CD4-positive, CD25-positive, alpha-beta regulatory T cell (primary cell): ENCODE measurements around the gene GAB2. TPM values are rescaled to one million over a fixed set of nuclear protein-coding genes. Genes with fewer than 3 reads are reported as not detected.

Source experiments
- ATAC-seq, 2 donors: fragments of 150-1000 bp; cut with Tn5 transposase; one replicate each; pipeline ENCODE4 v1.10.0; 2021; ENCODE audit warnings: low read depth in 2 of 2, moderate number of reproducible peaks in 2 of 2, moderate library complexity in 1 of 2
- DNase-seq, 3 donors: peaks; one replicate each; pipeline versions ENCODE4 v3.0.0 to v3.0.0-alpha.2; 2012 to 2022; ENCODE audit warnings: mixed read lengths in 1 of 3
- H3K27ac ChIP-seq: one replicate; pipeline ENCODE4 v1.7.0; 2013; ENCODE audit warnings: mild to moderate bottlenecking, low read length; ENCODE audit not compliant: insufficient read depth, poor library complexity, severe bottlenecking
- H3K27me3 ChIP-seq: one replicate; pipeline ENCODE4 v1.7.0; 2013; ENCODE audit warnings: low read length; ENCODE audit not compliant: control insufficient read depth, insufficient read depth
- H3K36me3 ChIP-seq: one replicate; pipeline ENCODE4 v1.7.0; 2013; ENCODE audit warnings: mild to moderate bottlenecking, low read length, moderate library complexity; ENCODE audit not compliant: control insufficient read depth, insufficient read depth
- H3K4me1 ChIP-seq: 2 replicates; pipeline ENCODE4 v1.7.0; 2013; ENCODE audit warnings: mild to moderate bottlenecking, low read length; ENCODE audit not compliant: insufficient read depth, control insufficient read depth, poor library complexity, severe bottlenecking
- H3K4me3 ChIP-seq: one replicate; pipeline ENCODE4 v1.7.0; 2013; ENCODE audit warnings: low read depth, mild to moderate bottlenecking, low read length, moderate library complexity
- H3K9me3 ChIP-seq, 2 experiments: 1 replicate in 1 of 2; 2 replicates in 1 of 2; pipeline ENCODE4 v1.7.0; 2013; ENCODE audit warnings: low read length in 2 of 2, mild to moderate bottlenecking in 1 of 2, moderate library complexity in 1 of 2; ENCODE audit not compliant: control insufficient read depth in 2 of 2
- H3K27ac Mint-ChIP-seq, 3 donors: one replicate each; pipeline ENCODE4 v1.8.0; 2020 to 2022; ENCODE audit warnings: mild to moderate bottlenecking in 3 of 3, mixed read lengths in 3 of 3, moderate library complexity in 2 of 3
- H3K27me3 Mint-ChIP-seq: one replicate; pipeline ENCODE4 v1.8.0; 2022; ENCODE audit warnings: mild to moderate bottlenecking, mixed read lengths
- H3K36me3 Mint-ChIP-seq: one replicate; pipeline ENCODE4 v1.8.0; 2020; ENCODE audit warnings: mixed read lengths
- H3K4me1 Mint-ChIP-seq, 4 donors: one replicate each; pipeline ENCODE4 v1.8.0; 2020 to 2022; ENCODE audit warnings: mixed read lengths in 4 of 4, mild to moderate bottlenecking in 1 of 4
- H3K4me3 Mint-ChIP-seq, 4 donors: one replicate each; pipeline ENCODE4 v1.8.0; 2020 to 2022; ENCODE audit warnings: mild to moderate bottlenecking in 4 of 4, mixed read lengths in 4 of 4, moderate library complexity in 3 of 4
- H3K9me3 Mint-ChIP-seq, 7 donors: one replicate each; pipeline ENCODE4 v1.8.0; 2020 to 2022; ENCODE audit warnings: mixed read lengths in 7 of 7, mild to moderate bottlenecking in 3 of 7, moderate library complexity in 2 of 7
- polyA plus RNA-seq, 4 donors: library from polyadenylated mRNA; unstranded; fragments of 300-500 nt; fragmentation: Illumina TruSeq; gene quantifications; one replicate each; pipeline ENCODE4 v1.2.3, GENCODE V29; 2021
- total RNA-seq: library from RNA; stranded (reverse); gene quantifications from one replicate; pipeline ENCODE4 v1.2.3, GENCODE V29; 2022

GAB2 gene
- total and polyA plus RNA-seq, 5 donors from 2014 or later = 0.05 to 15.7 (median 0.56) TPM

- no peaks in the 10 kb centered on the region for H3K27me3 ChIP-seq
- no peak overlapping the region for H3K4me3 Mint-ChIP-seq
- no peaks in the 10 kb centered on the region for H3K9me3 ChIP-seq
- DNase-seq (no peak), ATAC-seq (no peak)
- peaks cover under 1 to 14% (median 8%) of the 10 kb centered on the region in 4 donors for H3K4me1 Mint-ChIP-seq
- H3K4me1 ChIP-seq = peaks cover 4% of the 10 kb centered on the region
- H3K27me3 Mint-ChIP-seq = no peaks in the 10 kb centered on the region
- H3K36me3 Mint-ChIP-seq = no peaks in the 10 kb centered on the region
- H3K27ac ChIP-seq = no peak overlapping the region
- H3K4me3 ChIP-seq = no peak overlapping the region
- no peak overlapping the region for H3K27ac Mint-ChIP-seq
- H3K9me3 Mint-ChIP-seq = peaks cover 0 to 3% (median 0%) of the 10 kb centered on the region in 7 donors
- H3K36me3 ChIP-seq = no peaks in the 10 kb centered on the region
Observed at GRCh38 chr11:78330361-78330760, 87.3 kb downstream of the GAB2 start.

- no peak for DNase-seq
- peaks cover 0 to 4% (median 0%) of the 10 kb centered on the region in 7 donors for H3K9me3 Mint-ChIP-seq
- Histone ChIP-seq H3K27me3 (no peaks in the 10 kb centered on the region), H3K9me3 (no peaks in the 10 kb centered on the region), H3K4me3 (no peak overlapping the region), H3K4me1 (peaks cover 4% of the 10 kb centered on the region), H3K36me3 (no peaks in the 10 kb centered on the region), H3K27ac (no peak overlapping the region)
- H3K27ac Mint-ChIP-seq = peak overlapping the region in 1 of 3 donors; percentile 79
- no peaks in the 10 kb centered on the region for H3K27me3 Mint-ChIP-seq
- no peak for ATAC-seq
- no peaks in the 10 kb centered on the region for H3K36me3 Mint-ChIP-seq
- no peak overlapping the region for H3K4me3 Mint-ChIP-seq
- peaks cover 8 to 22% (median 17%) of the 10 kb centered on the region in 4 donors for H3K4me1 Mint-ChIP-seq
Observed at GRCh38 chr11:78327945-78328344, 89.7 kb downstream of the GAB2 start.

DNA sequence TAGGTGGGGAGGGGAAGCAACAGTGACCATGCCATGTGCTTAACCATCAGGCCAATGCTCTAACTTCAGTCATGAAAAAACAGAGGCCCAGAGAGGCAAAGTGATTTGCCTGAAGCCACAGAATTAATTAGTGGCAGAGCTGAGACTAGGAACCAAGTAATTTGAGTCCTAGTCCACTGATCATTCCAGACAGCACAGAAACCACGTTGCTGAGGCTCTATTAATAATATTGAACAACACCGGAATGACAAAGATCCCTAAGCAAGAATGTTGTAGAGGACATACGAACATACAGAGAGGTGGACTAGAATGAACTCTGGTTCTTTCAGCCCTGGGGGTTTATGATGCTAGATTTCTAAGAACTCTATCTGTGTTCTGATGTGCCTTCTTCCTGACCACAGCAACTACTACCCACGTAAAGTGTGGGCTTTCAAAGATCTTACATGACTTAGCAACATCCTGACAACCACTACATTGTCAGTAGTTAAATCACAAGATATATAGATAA, 92.3 kb downstream of the GAB2 start:
- H3K36me3 Mint-ChIP-seq = no peaks in the 10 kb centered on the region
- no peak overlapping the region for H3K27ac ChIP-seq
- no peak overlapping the region for H3K4me3 Mint-ChIP-seq

GRCh38 chr11:78323363-78323762, 94.3 kb downstream of the GAB2 start:
- no peaks in the 10 kb centered on the region for H3K27me3 ChIP-seq
- Mint-ChIP-seq H3K4me1 (peaks cover 8 to 18% (median 17%) of the 10 kb centered on the region in 4 donors), H3K27ac (no peak overlapping the region), H3K27me3 (no peaks in the 10 kb centered on the region), H3K9me3 (peaks cover 0 to 4% (median 0%) of the 10 kb centered on the region in 7 donors), H3K4me3 (no peak overlapping the region), H3K36me3 (no peaks in the 10 kb centered on the region)
- H3K4me3 ChIP-seq = no peak overlapping the region
- DNase-seq = no peak
- no peaks in the 10 kb centered on the region for H3K36me3 ChIP-seq
- no peak for ATAC-seq
- no peak overlapping the region for H3K27ac ChIP-seq
- peaks cover 4% of the 10 kb centered on the region for H3K4me1 ChIP-seq
- no peaks in the 10 kb centered on the region for H3K9me3 ChIP-seq

More for the DNA sequence above, 92.3 kb downstream of the GAB2 start:
- H3K4me1 ChIP-seq = peaks cover 4% of the 10 kb centered on the region
- H3K27me3 ChIP-seq = no peaks in the 10 kb centered on the region
- no peaks in the 10 kb centered on the region for H3K9me3 ChIP-seq
- H3K9me3 Mint-ChIP-seq = peaks cover 0 to 4% (median 0%) of the 10 kb centered on the region in 7 donors
- DNase-seq (peak in 2 of 3 donors; percentile 27 to 88), ATAC-seq (peak; percentile 85 to 86)
- no peak overlapping the region for H3K4me3 ChIP-seq
- no peak overlapping the region for H3K27ac Mint-ChIP-seq
- H3K4me1 Mint-ChIP-seq = peaks cover 8 to 20% (median 17%) of the 10 kb centered on the region in 4 donors
- H3K27me3 Mint-ChIP-seq = no peaks in the 10 kb centered on the region
- H3K36me3 ChIP-seq = no peaks in the 10 kb centered on the region

- Histone ChIP-seq H3K36me3 (no peaks in the 10 kb centered on the region), H3K27me3 (no peaks in the 10 kb centered on the region), H3K27ac (no peak overlapping the region), H3K4me1 (no peaks in the 10 kb centered on the region), H3K9me3 (no peaks in the 10 kb centered on the region), H3K4me3 (no peak overlapping the region)
- DNase-seq (no peak), ATAC-seq (no peak)
- Mint-ChIP-seq H3K36me3 (no peaks in the 10 kb centered on the region), H3K27ac (no peak overlapping the region), H3K4me3 (no peak overlapping the region), H3K27me3 (no peaks in the 10 kb centered on the region), H3K9me3 (peaks cover 0 to 2% (median 0%) of the 10 kb centered on the region in 7 donors), H3K4me1 (peaks cover 0 to 1% (median under 1%) of the 10 kb centered on the region in 4 donors)
Observed at GRCh38 chr11:78319453-78319955, 98.1 kb downstream of the GAB2 start.

DNA sequence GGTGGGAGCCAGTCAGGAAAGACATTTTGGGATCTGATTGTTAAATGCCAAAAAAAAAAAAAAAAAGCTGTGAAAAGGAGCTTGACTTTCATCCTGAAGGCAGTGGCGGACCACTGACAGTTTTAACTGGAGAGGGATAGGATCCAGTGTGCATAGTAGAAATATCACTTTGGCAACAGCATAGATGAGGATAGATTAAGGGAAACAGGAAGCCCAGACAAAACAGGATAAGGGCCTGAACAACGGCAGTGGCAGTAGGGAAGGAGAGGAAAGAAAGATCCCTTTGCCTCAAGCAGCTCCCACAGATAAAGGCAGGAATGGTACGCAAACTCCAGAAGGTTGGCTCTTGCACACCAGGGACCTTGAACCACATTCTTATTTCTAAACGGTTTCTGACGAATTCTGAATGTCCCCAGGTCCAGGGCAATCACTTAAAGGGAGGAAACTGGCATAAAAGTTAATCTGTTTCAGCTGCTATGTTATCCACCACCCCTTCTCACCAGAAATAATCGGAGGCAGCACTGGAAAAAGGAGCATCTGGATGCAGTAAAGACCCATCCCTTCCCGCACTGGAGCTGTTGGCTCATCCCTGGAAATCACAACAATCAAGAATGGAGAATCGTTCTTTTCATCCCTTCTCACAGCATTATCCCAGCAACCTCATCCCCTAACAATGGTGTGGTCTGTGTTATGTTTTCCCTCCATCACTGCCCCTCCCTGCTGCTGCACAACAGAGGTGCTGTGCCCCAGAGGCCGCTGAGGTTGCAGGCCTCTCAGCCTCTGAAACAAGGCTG, 99.1 kb downstream of the GAB2 start:
- Histone ChIP-seq H3K36me3 (no peaks in the 10 kb centered on the region), H3K4me1 (no peaks in the 10 kb centered on the region), H3K27me3 (no peaks in the 10 kb centered on the region), H3K4me3 (no peak overlapping the region), H3K27ac (no peak overlapping the region), H3K9me3 (no peaks in the 10 kb centered on the region)
- Mint-ChIP-seq H3K9me3 (no peaks in the 10 kb centered on the region), H3K4me3 (no peak overlapping the region), H3K4me1 (no peaks in the 10 kb centered on the region), H3K27ac (peak overlapping the region in 1 of 3 donors; percentile 48), H3K27me3 (no peaks in the 10 kb centered on the region), H3K36me3 (no peaks in the 10 kb centered on the region)
- no peak for ATAC-seq
- no peak for DNase-seq

DNA sequence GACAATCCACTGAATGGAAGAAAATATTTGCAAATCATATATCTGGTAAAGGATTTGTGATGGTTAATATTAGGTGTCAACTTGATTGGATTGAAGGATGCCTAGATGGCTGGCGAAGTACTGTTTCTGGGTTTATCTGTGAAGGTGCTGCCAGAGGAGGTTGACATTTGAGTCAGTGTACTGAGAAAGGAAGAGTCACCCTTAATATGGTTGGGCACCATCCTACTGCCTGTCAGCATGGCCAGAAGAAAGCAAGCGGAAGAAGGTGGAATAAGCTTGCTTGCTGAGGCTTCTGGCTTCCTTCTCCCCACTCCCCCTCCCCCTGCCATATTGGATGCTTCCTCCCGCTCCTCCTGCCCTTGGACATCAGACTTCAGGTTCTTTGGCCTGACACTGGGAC, 101.9 kb downstream of the GAB2 start:
- no peak for ATAC-seq
- Mint-ChIP-seq H3K4me3 (no peak overlapping the region), H3K9me3 (no peaks in the 10 kb centered on the region), H3K4me1 (peaks cover 0 to 4% (median under 1%) of the 10 kb centered on the region in 4 donors), H3K27ac (no peak overlapping the region), H3K27me3 (no peaks in the 10 kb centered on the region), H3K36me3 (no peaks in the 10 kb centered on the region)
- DNase-seq = no peak
- Histone ChIP-seq H3K27me3 (no peaks in the 10 kb centered on the region), H3K9me3 (no peaks in the 10 kb centered on the region), H3K27ac (no peak overlapping the region), H3K4me3 (no peak overlapping the region), H3K36me3 (no peaks in the 10 kb centered on the region), H3K4me1 (no peaks in the 10 kb centered on the region)
